Daoy (cell line): Measurements from ENCODE around the gene CLEC18A. TPM values are rescaled to one million over a fixed set of nuclear protein-coding genes. Genes with fewer than 3 reads are reported as not detected.
"Not testable (repeated sequence)": the region's sequence is repeated elsewhere in the genome, so short reads cannot be mapped to it uniquely, and the experiment has no call there.

Source experiments
- DNase-seq: peaks from one replicate; pipeline ENCODE4 v3.0.0-alpha.2; 2015; ENCODE audit warnings: low read depth
- total RNA-seq: library from RNA; depleted of rRNA; stranded (reverse); fragments of >200 nt; shearing (Covaris generic); gene quantifications from 2 replicates; pipeline ENCODE4 v1.2.3, GENCODE V29; 2014

CLEC18A gene
- total RNA-seq, 1 experiment from 2014 or later: 1.2 TPM

- not testable (repeated sequence) for DNase-seq
These were observed 518 bp downstream of the CLEC18A start for GRCh38 chr16:69951672-69952031.

GRCh38 chr16:69952116-69952515 lies 982 bp downstream of the CLEC18A start:
- not testable (repeated sequence) for DNase-seq

GRCh38 chr16:69952572-69953355 lies 1.6 kb downstream of the CLEC18A start:
- not testable (repeated sequence) for DNase-seq

- not testable (repeated sequence) for DNase-seq
These were observed 3.1 kb downstream of the CLEC18A start for GRCh38 chr16:69954241-69954640.

GRCh38 chr16:69963312-69963711 lies 12.2 kb downstream of the CLEC18A start:
- not testable (repeated sequence) for DNase-seq

- peak; percentile 65 for DNase-seq
These were observed 14.0 kb downstream of the CLEC18A start for GRCh38 chr16:69964960-69965660.

- not testable (repeated sequence) for DNase-seq
These were observed 14.5 kb downstream of the CLEC18A start for GRCh38 chr16:69965661-69966054.

- not testable (repeated sequence) for DNase-seq
These were observed 16.6 kb downstream of the CLEC18A start for GRCh38 chr16:69967688-69968087.

- DNase-seq: not testable (repeated sequence)
These were observed 17.0 kb downstream of the CLEC18A start for GRCh38 chr16:69968125-69968524.

GRCh38 chr16:69969657-69970056 lies 18.5 kb downstream of the CLEC18A start:
- DNase-seq: not testable (repeated sequence)

- DNase-seq: not testable (repeated sequence)
These were observed 21.0 kb downstream of the CLEC18A start for GRCh38 chr16:69972120-69972519.

- DNase-seq: not testable (repeated sequence)
These were observed 21.8 kb downstream of the CLEC18A start for GRCh38 chr16:69972935-69973334.

GRCh38 chr16:69985196-69985595 lies 34.1 kb downstream of the CLEC18A start:
- DNase-seq: not testable (repeated sequence)

GRCh38 chr16:69997956-69998355 lies 46.8 kb downstream of the CLEC18A start:
- DNase-seq: peak; percentile 26

- DNase-seq: not testable (repeated sequence)
These were observed 48.7 kb downstream of the CLEC18A start for GRCh38 chr16:69999801-70000200.

- not testable (repeated sequence) for DNase-seq
These were observed 52.4 kb downstream of the CLEC18A start for GRCh38 chr16:70003511-70003910.

GRCh38 chr16:70008604-70009003 lies 57.5 kb downstream of the CLEC18A start:
- not testable (repeated sequence) for DNase-seq

GRCh38 chr16:70010615-70011014 lies 59.5 kb downstream of the CLEC18A start:
- not testable (repeated sequence) for DNase-seq

- DNase-seq: not testable (repeated sequence)
These were observed 60.0 kb downstream of the CLEC18A start for GRCh38 chr16:70011120-70011519.

GRCh38 chr16:70012354-70012753 lies 61.2 kb downstream of the CLEC18A start:
- not testable (repeated sequence) for DNase-seq

GRCh38 chr16:70012951-70013350 lies 61.8 kb downstream of the CLEC18A start:
- not testable (repeated sequence) for DNase-seq
